ENCODE data around the gene ANKS1B.

DNA sequence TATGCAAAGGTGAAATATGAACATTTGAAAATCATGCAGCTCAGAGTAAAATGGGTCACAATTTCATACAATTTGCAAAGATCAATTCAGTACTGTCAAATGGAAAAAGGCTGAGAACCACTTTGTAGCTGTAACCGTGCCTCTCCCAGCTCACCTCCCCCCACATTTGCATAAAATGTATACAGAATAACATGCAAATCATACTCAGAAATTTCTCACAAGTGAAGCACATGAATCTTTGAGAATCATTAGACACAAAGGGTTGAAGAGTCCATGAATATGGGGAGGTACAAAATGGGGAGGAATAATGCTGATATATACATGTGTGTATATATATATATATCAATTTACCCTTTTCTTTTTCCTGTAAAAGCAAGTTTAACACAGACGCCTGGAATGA, 1177.5 kb downstream of the ANKS1B start:
- TF ChIP-seq, protein P1, sequence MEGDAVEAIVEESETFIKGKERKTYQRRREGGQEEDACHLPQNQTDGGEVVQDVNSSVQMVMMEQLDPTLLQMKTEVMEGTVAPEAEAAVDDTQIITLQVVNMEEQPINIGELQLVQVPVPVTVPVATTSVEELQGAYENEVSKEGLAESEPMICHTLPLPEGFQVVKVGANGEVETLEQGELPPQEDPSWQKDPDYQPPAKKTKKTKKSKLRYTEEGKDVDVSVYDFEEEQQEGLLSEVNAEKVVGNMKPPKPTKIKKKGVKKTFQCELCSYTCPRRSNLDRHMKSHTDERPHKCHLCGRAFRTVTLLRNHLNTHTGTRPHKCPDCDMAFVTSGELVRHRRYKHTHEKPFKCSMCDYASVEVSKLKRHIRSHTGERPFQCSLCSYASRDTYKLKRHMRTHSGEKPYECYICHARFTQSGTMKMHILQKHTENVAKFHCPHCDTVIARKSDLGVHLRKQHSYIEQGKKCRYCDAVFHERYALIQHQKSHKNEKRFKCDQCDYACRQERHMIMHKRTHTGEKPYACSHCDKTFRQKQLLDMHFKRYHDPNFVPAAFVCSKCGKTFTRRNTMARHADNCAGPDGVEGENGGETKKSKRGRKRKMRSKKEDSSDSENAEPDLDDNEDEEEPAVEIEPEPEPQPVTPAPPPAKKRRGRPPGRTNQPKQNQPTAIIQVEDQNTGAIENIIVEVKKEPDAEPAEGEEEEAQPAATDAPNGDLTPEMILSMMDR (IDR thresholded peaks at IDR 0.05 in 2 of 3, conservative IDR thresholded peaks at IDR 0.05 in 1 of 3; ENCODE audit: borderline replicate concordance in 1 of 3, insufficient read depth in 1 of 3, low read depth in 2 of 3, low read length in 2 of 3): no peak
- no peak for TF ChIP-seq SP1 (IDR thresholded peaks at IDR 0.05; ENCODE audit: low read depth)

Data from HCT116 (cell line).